K562 (cell line): ENCODE measurements around the gene SEC14L3. TPM values are rescaled to one million over a fixed set of nuclear protein-coding genes. Genes with fewer than 3 reads are reported as not detected.

Experiments
- BHLHE40 ChIP-seq: IDR thresholded peaks from 2 replicates; pipeline ENCODE4 v1.6.1; 2011; ENCODE audit warnings: low read length, improper control_type of control experiment
- ESRRA ChIP-seq: fragments of 450-650 bp; IDR thresholded peaks from 2 replicates; pipeline ENCODE4 v1.6.1; 2014; ENCODE audit warnings: low read depth, mild to moderate bottlenecking, moderate library complexity, borderline replicate concordance
- FOS ChIP-seq: IDR thresholded peaks from 3 replicates; pipeline ENCODE4 v1.6.1; 2011; ENCODE audit not compliant: insufficient read length; ENCODE audit errors: extremely low read depth
- FOXM1 ChIP-seq, 2 experiments: fragments of 450-650 bp in 1 of 2; sonication (generic) in 1 of 2; formaldehyde crosslinking in 1 of 2; IDR thresholded peaks; 2 replicates each; pipeline versions ENCODE4 v1.6.1 to v1.9.0; 2017 to 2022; ENCODE audit warnings: low read depth in 2 of 2, mild to moderate bottlenecking in 2 of 2, missing genetic modification reagents in 1 of 2, moderate library complexity in 1 of 2
- GABPA ChIP-seq: fragments of 200-800 bp; sonication (Bioruptor generic); conservative IDR thresholded peaks from 2 replicates; pipeline ENCODE4 v1.6.1; 2016; ENCODE audit warnings: low read depth, missing genetic modification characterization, missing compliant biosample characterization
- HNRNPLL ChIP-seq: fragments of 200-400 bp; formaldehyde crosslinking; IDR thresholded peaks from 2 replicates; pipeline ENCODE4 v1.6.1; 2017; ENCODE audit warnings: low read length, low read depth, mild to moderate bottlenecking; ENCODE audit not compliant: poor library complexity, severe bottlenecking
- MAX ChIP-seq: sonication (generic); formaldehyde crosslinking; IDR thresholded peaks from 2 replicates; pipeline ENCODE4 v1.9.0; 2022; ENCODE audit warnings: mild to moderate bottlenecking, missing genetic modification reagents
- NRF1 ChIP-seq, 2 experiments: fragments of 450-650 bp; IDR thresholded peaks in 1 of 2; conservative IDR thresholded peaks in 1 of 2; 2 replicates each; pipeline ENCODE4 v1.6.1; 2014; ENCODE audit warnings: mild to moderate bottlenecking in 2 of 2
- PCBP2 ChIP-seq: fragments of 200-400 bp; formaldehyde crosslinking; IDR thresholded peaks from 2 replicates; pipeline ENCODE4 v1.6.1; 2018; ENCODE audit warnings: low read length, low read depth, mild to moderate bottlenecking, moderate library complexity; ENCODE audit not compliant: poor library complexity, severe bottlenecking
- PHF8 ChIP-seq: fragments of 200-600 bp; sonication (generic); IDR thresholded peaks from 2 replicates; pipeline ENCODE4 v1.6.1; 2012; ENCODE audit warnings: mixed run types, mild to moderate bottlenecking, inconsistent platforms, low read length, moderate library complexity, borderline replicate concordance
- PML ChIP-seq: IDR thresholded peaks from 2 replicates; pipeline ENCODE4 v1.6.1; 2012; ENCODE audit warnings: low read length, inconsistent platforms
- POLR2A ChIP-seq: fragments of 450-650 bp; conservative IDR thresholded peaks from 2 replicates; pipeline ENCODE4 v1.6.1; 2016
- RFX7 ChIP-seq: fragments of 250-450 bp; sonication (Bioruptor Pico); IDR thresholded peaks from 2 replicates; pipeline ENCODE4 v1.5.1; 2021; ENCODE audit warnings: mild to moderate bottlenecking
- ZFP30 ChIP-seq: fragments of 250-450 bp; sonication (Bioruptor Pico); IDR thresholded peaks from 2 replicates; pipeline ENCODE4 v1.8.0; 2022; ENCODE audit warnings: moderate library complexity, mild to moderate bottlenecking, inconsistent platforms, borderline replicate concordance
- ZNF165 ChIP-seq: fragments of 250-450 bp; sonication (Bioruptor Pico); IDR thresholded peaks from 2 replicates; pipeline ENCODE4 v1.4.0; 2020; ENCODE audit warnings: borderline replicate concordance
- ZNF830 ChIP-seq: fragments of 250-450 bp; sonication (Bioruptor Pico); IDR thresholded peaks from 2 replicates; pipeline ENCODE4 v1.5.0; 2021; ENCODE audit warnings: mild to moderate bottlenecking
- ZSCAN32 ChIP-seq: fragments of 450-650 bp; formaldehyde crosslinking; IDR thresholded peaks from 2 replicates; pipeline ENCODE4 v1.4.0; 2020; ENCODE audit warnings: mild to moderate bottlenecking, moderate library complexity
- polyA plus RNA-seq, 8 experiments: library from polyadenylated mRNA; depleted of rRNA in 4 of 8; stranded (reverse) in 5 of 8; unstranded in 3 of 8; fragments of >200 nt; fragmentation: Nextera tagmentation in 2 of 8; fragmentation: Illumina TruSeq in 1 of 8; extraction: Ambion mirVana in 2 of 8; extraction: Trizol in 1 of 8; gene quantifications; 2 replicates each; pipeline versions ENCODE4 v1.2.1 to v1.2.3, GENCODE V29; 2011 to 2014; ENCODE audit warnings: inconsistent platforms in 1 of 8, missing spikeins in 1 of 8
- total RNA-seq, 7 experiments: library from RNA; depleted of rRNA in 6 of 7; stranded (reverse); fragments of >200 nt in 6 of 7; fragmentation: Illumina TruSeq in 2 of 7; extraction: Trizol in 2 of 7; gene quantifications; 2 replicates each; pipeline versions ENCODE4 v1.2.1 to v1.2.3, GENCODE V29; 2011 to 2021; ENCODE audit warnings: low replicate concordance in 1 of 7
- TF ChIP-seq, protein P1 (sequence below): sonication (generic); formaldehyde crosslinking; IDR thresholded peaks from 2 replicates; pipeline ENCODE4 v1.8.0; 2023; ENCODE audit warnings: mild to moderate bottlenecking, missing genetic modification reagents
- TF ChIP-seq, protein P2 (sequence below): fragments of 450-650 bp; IDR thresholded peaks from 2 replicates; pipeline ENCODE4 v1.6.1; 2014; ENCODE audit warnings: low read depth, mild to moderate bottlenecking, moderate library complexity, borderline replicate concordance
- TF ChIP-seq, protein P3 (sequence below): sonication (generic); formaldehyde crosslinking; IDR thresholded peaks from 2 replicates; pipeline ENCODE4 v1.8.1; 2023; ENCODE audit warnings: mild to moderate bottlenecking, missing genetic modification reagents

The SEC14L3 gene
- total and polyA plus RNA-seq, 9 of the 15 experiments (the other 6 are each of a cell fraction or from before 2014, with no cell fraction given): not detected

DNA sequence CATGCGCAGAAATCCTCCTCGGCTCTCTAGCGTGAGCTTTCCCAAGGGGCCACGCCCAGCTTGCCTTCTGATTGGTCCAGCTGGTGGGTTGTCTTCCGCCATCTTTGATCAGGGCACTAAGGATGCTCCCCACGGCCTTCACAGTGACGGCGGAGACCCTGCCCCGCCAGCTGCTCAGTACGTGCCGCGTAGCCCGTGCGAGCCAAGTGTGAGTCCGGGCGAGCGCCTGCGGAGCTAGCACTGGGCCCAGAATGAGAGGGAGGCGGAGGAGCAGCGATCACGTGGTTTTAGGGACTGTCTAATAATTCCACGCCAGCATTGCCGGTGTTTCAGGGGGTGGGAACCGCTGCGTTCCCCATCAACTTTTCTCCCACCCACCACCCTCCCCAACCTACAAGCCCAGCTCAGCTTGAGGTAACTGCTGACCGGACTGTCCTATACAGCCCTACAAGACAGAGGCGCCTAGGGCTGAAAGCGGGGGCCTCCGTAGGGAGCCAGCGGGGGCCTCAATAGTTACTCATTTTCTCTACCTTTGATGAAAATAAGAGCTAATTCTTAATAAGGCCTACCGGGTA is 47.8 kb downstream of the SEC14L3 start (continued):
- TF ChIP-seq RFX7 (CRISPR knock-in tag) (no peak), ZSCAN32 (CRISPR knock-in tag) (no peak), HNRNPLL (peak; percentile 98), FOXM1 (IDR thresholded peaks at IDR 0.05; ENCODE audit: low read depth) (peak; percentile 31; the same call in 1 of the 2 replicates), FOXM1 (CRISPR knock-in tag; IDR thresholded peaks at IDR 0.05; ENCODE audit: low read depth) (no peak), PML (0 out of 2 replicates have a peak, but pooled peaks have one; percentile 18), ESRRA (peak; percentile 28; the same call in 1 of the 2 replicates), PHF8 (peak; percentile 8; the same call in 1 of the 2 replicates), ZNF165 (CRISPR knock-in tag) (no peak), ZFP30 (CRISPR knock-in tag) (no peak), MAX (peak; percentile 95), GABPA (tag) (peak; percentile 48), NRF1 (conservative IDR thresholded peaks at IDR 0.05 in 1 of 2, IDR thresholded peaks at IDR 0.05 in 1 of 2) (peak; percentile 94 to 95), BHLHE40 (peak; percentile 95), PCBP2 (no peak), FOS (peak; percentile 54), ZNF830 (CRISPR knock-in tag) (no peak), POLR2A (peak; percentile 29; the same call in 1 of the 2 replicates)
- TF ChIP-seq, protein P1, sequence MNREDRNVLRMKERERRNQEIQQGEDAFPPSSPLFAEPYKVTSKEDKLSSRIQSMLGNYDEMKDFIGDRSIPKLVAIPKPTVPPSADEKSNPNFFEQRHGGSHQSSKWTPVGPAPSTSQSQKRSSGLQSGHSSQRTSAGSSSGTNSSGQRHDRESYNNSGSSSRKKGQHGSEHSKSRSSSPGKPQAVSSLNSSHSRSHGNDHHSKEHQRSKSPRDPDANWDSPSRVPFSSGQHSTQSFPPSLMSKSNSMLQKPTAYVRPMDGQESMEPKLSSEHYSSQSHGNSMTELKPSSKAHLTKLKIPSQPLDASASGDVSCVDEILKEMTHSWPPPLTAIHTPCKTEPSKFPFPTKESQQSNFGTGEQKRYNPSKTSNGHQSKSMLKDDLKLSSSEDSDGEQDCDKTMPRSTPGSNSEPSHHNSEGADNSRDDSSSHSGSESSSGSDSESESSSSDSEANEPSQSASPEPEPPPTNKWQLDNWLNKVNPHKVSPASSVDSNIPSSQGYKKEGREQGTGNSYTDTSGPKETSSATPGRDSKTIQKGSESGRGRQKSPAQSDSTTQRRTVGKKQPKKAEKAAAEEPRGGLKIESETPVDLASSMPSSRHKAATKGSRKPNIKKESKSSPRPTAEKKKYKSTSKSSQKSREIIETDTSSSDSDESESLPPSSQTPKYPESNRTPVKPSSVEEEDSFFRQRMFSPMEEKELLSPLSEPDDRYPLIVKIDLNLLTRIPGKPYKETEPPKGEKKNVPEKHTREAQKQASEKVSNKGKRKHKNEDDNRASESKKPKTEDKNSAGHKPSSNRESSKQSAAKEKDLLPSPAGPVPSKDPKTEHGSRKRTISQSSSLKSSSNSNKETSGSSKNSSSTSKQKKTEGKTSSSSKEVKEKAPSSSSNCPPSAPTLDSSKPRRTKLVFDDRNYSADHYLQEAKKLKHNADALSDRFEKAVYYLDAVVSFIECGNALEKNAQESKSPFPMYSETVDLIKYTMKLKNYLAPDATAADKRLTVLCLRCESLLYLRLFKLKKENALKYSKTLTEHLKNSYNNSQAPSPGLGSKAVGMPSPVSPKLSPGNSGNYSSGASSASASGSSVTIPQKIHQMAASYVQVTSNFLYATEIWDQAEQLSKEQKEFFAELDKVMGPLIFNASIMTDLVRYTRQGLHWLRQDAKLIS: peak; percentile 39; the same call in 1 of the 2 replicates
- TF ChIP-seq, protein P2, sequence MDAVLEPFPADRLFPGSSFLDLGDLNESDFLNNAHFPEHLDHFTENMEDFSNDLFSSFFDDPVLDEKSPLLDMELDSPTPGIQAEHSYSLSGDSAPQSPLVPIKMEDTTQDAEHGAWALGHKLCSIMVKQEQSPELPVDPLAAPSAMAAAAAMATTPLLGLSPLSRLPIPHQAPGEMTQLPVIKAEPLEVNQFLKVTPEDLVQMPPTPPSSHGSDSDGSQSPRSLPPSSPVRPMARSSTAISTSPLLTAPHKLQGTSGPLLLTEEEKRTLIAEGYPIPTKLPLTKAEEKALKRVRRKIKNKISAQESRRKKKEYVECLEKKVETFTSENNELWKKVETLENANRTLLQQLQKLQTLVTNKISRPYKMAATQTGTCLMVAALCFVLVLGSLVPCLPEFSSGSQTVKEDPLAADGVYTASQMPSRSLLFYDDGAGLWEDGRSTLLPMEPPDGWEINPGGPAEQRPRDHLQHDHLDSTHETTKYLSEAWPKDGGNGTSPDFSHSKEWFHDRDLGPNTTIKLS: peak; percentile 61; the same call in 1 of the 2 replicates
- TF ChIP-seq, protein P3, sequence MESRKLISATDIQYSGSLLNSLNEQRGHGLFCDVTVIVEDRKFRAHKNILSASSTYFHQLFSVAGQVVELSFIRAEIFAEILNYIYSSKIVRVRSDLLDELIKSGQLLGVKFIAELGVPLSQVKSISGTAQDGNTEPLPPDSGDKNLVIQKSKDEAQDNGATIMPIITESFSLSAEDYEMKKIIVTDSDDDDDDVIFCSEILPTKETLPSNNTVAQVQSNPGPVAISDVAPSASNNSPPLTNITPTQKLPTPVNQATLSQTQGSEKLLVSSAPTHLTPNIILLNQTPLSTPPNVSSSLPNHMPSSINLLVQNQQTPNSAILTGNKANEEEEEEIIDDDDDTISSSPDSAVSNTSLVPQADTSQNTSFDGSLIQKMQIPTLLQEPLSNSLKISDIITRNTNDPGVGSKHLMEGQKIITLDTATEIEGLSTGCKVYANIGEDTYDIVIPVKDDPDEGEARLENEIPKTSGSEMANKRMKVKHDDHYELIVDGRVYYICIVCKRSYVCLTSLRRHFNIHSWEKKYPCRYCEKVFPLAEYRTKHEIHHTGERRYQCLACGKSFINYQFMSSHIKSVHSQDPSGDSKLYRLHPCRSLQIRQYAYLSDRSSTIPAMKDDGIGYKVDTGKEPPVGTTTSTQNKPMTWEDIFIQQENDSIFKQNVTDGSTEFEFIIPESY: no peak
